ENCODE results near the gene CDON.

The CDON gene

DNA sequence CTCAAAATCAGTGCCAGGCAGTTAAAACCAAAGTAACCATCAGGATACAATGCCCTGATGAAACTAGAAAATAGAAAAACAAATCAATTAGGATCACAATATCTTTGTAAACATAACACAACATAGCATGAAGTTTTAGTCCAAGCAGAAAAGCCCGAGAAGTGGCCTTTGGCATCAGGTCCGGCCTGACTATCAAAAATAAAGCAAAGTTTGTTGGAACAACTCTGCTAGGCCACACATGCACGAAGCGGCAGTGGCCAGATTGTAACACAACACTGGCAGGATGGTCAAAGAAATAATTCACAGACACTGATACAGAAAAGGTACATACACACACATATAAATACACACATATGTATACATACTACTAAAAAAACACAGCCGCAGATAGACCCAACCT lies 26.9 kb downstream of the CDON start:
- H3K4me1 ChIP-seq (ENCODE audit: low read depth, poor library complexity, severe bottlenecking), result no peaks in the 10 kb centered on the region
- H3K4me2 ChIP-seq, result no peak overlapping the region
- H3K36me3 ChIP-seq (ENCODE audit: insufficient read depth), result no peaks in the 10 kb centered on the region
- no peak overlapping the region for H3K27ac ChIP-seq
- H3K79me2 ChIP-seq (ENCODE audit: insufficient read depth, low read depth), result no peaks in the 10 kb centered on the region
- TF ChIP-seq, protein P1, sequence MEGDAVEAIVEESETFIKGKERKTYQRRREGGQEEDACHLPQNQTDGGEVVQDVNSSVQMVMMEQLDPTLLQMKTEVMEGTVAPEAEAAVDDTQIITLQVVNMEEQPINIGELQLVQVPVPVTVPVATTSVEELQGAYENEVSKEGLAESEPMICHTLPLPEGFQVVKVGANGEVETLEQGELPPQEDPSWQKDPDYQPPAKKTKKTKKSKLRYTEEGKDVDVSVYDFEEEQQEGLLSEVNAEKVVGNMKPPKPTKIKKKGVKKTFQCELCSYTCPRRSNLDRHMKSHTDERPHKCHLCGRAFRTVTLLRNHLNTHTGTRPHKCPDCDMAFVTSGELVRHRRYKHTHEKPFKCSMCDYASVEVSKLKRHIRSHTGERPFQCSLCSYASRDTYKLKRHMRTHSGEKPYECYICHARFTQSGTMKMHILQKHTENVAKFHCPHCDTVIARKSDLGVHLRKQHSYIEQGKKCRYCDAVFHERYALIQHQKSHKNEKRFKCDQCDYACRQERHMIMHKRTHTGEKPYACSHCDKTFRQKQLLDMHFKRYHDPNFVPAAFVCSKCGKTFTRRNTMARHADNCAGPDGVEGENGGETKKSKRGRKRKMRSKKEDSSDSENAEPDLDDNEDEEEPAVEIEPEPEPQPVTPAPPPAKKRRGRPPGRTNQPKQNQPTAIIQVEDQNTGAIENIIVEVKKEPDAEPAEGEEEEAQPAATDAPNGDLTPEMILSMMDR (conservative IDR thresholded peaks at IDR 0.05; ENCODE audit: low read depth, low read length), result no peak
- H3K4me3 ChIP-seq (IDR thresholded peaks at IDR 0.05; ENCODE audit: insufficient read depth, low read depth, low read length), result no peak overlapping the region
- no peaks in the 10 kb centered on the region for H4K20me1 ChIP-seq (ENCODE audit: insufficient read depth)
- no peak overlapping the region for H3K9ac ChIP-seq
- no peaks in the 10 kb centered on the region for H3K27me3 ChIP-seq (ENCODE audit: insufficient read depth, low read depth)
- no peak overlapping the region for H2AFZ ChIP-seq (ENCODE audit: low read depth)

GRCh38 chr11:126034933-126035425 lies 27.7 kb downstream of the CDON start:
- H3K27me3 ChIP-seq (ENCODE audit: insufficient read depth, low read depth), result no peaks in the 10 kb centered on the region
- no peak overlapping the region for H3K9ac ChIP-seq
- H3K4me3 ChIP-seq (IDR thresholded peaks at IDR 0.05; ENCODE audit: insufficient read depth, low read depth, low read length), result no peak overlapping the region
- no peaks in the 10 kb centered on the region for H3K36me3 ChIP-seq (ENCODE audit: insufficient read depth)
- no peaks in the 10 kb centered on the region for H3K4me1 ChIP-seq (ENCODE audit: low read depth, poor library complexity, severe bottlenecking)
- no peaks in the 10 kb centered on the region for H3K79me2 ChIP-seq (ENCODE audit: insufficient read depth, low read depth)
- no peak overlapping the region for H3K4me2 ChIP-seq
- H3K27ac ChIP-seq, result no peak overlapping the region
- no peak overlapping the region for H2AFZ ChIP-seq (ENCODE audit: low read depth)
- TF ChIP-seq, protein P1 (conservative IDR thresholded peaks at IDR 0.05; ENCODE audit: low read depth, low read length), result no peak
- H4K20me1 ChIP-seq (ENCODE audit: insufficient read depth), result no peaks in the 10 kb centered on the region

DNA sequence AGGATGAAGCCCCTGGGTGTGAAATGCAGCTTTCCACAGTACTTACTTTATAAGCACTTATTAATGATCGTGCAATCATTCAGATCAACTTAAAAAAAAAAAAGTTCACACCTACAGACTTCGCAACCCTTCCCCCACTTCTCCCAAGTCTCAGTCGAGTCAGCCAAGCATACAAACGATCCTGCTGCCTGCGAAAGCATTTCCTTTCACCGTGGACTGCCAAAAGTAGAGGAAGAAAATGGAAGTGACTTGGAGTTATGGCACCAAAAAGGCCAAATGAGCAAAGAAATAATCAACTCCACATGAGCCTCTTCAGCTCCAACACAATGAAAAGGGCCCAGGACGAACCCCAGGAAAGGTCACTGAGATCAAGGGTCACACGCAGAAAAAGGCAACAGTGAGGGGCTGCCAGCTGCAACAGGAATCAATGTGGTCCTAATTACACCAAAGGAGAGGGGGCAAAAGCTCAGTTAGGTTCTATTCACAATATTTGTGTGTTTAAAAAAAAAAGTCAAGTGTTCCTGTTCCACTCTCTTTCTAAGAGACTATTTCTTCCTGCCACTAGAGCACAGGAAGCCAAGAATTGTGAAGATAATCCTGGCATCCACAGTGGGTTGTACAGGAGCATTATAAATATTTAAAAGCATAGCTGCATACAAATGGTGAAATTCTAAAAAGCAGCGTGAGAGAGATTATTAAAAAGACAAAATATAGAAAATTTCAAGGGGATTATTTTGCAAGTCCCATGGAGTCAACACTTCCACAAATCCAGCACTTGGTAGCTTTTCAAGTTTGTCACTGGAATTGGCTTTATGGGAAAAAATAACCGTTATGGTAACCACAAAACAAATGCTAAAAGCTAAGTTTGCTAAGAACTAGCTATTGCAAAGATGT lies 28.4 kb downstream of the CDON start:
- no peak overlapping the region for H3K9ac ChIP-seq
- no peak overlapping the region for H3K4me2 ChIP-seq
- H3K36me3 ChIP-seq (ENCODE audit: insufficient read depth), result no peaks in the 10 kb centered on the region
- TF ChIP-seq, protein P1 (conservative IDR thresholded peaks at IDR 0.05; ENCODE audit: low read depth, low read length), result no peak
- no peaks in the 10 kb centered on the region for H3K27me3 ChIP-seq (ENCODE audit: insufficient read depth, low read depth)
- no peak overlapping the region for H3K27ac ChIP-seq
- H3K4me1 ChIP-seq (ENCODE audit: low read depth, poor library complexity, severe bottlenecking), result no peaks in the 10 kb centered on the region
- no peaks in the 10 kb centered on the region for H3K79me2 ChIP-seq (ENCODE audit: insufficient read depth, low read depth)
- no peak overlapping the region for H2AFZ ChIP-seq (ENCODE audit: low read depth)
- no peak overlapping the region for H3K4me3 ChIP-seq (IDR thresholded peaks at IDR 0.05; ENCODE audit: insufficient read depth, low read depth, low read length)
- no peaks in the 10 kb centered on the region for H4K20me1 ChIP-seq (ENCODE audit: insufficient read depth)

- Histone ChIP-seq H3K4me3 (IDR thresholded peaks at IDR 0.05; ENCODE audit: insufficient read depth, low read depth, low read length) (no peak overlapping the region), H3K79me2 (ENCODE audit: insufficient read depth, low read depth) (no peaks in the 10 kb centered on the region), H3K27ac (no peak overlapping the region)
Observed at GRCh38 chr11:126032375-126032774, 30.3 kb downstream of the CDON start.

More at GRCh38 chr11:126032375-126032774, 30.3 kb downstream of the CDON start:
- no peaks in the 10 kb centered on the region for H3K27me3 ChIP-seq (ENCODE audit: insufficient read depth, low read depth)
- H3K36me3 ChIP-seq (ENCODE audit: insufficient read depth), result no peaks in the 10 kb centered on the region
- H4K20me1 ChIP-seq (ENCODE audit: insufficient read depth), result no peaks in the 10 kb centered on the region
- TF ChIP-seq, protein P1 (conservative IDR thresholded peaks at IDR 0.05; ENCODE audit: low read depth, low read length), result no peak
- H3K4me1 ChIP-seq (ENCODE audit: low read depth, poor library complexity, severe bottlenecking), result no peaks in the 10 kb centered on the region
- no peak overlapping the region for H3K9ac ChIP-seq
- no peak overlapping the region for H2AFZ ChIP-seq (ENCODE audit: low read depth)
- no peak overlapping the region for H3K4me2 ChIP-seq
